GM12878 (cell line): ENCODE data around the gene ROR2. TPM values are rescaled to one million over a fixed set of nuclear protein-coding genes. Genes with fewer than 3 reads are reported as not detected.
"Not testable (repeated sequence)": the region's sequence is repeated elsewhere in the genome, so short reads cannot be mapped to it uniquely, and the experiment has no call there.

Source experiments
- ATAC-seq: fragments of 200-7000 bp; cut with Tn5 transposase; 3 replicates; pipeline ENCODE4 v1.9.1; 2020; ENCODE audit warnings: mild to moderate bottlenecking, moderate library complexity
- BruUV-seq: library from RNA; stranded (reverse); fragments of 400-500 nt; replicated peaks from 2 replicates; lab custom pipeline; 2021; lab: Mats Ljungman, UMichigan
- CTCF ChIA-PET: fragments of 300-600 bp; sonication (Branson Sonifier 250); formaldehyde crosslinking; extraction: SDS; loops from one replicate; lab custom pipeline; 2021; ENCODE audit warnings: inconsistent platforms; lab: Yijun Ruan, JAX
- POLR2A ChIA-PET: fragments of 350-600 bp; formaldehyde crosslinking; extraction: SDS; loops from one replicate; lab custom pipeline; 2021; ENCODE audit warnings: inconsistent platforms; lab: Charles Lee
- RAD21 ChIA-PET: fragments of 300-600 bp; sonication (Branson Sonifier 250); formaldehyde crosslinking; loops from one replicate; lab custom pipeline; 2023; ENCODE audit warnings: antibody characterized with exemption; ENCODE audit not compliant: unreplicated experiment; lab: Charles Lee
- SMC1A ChIA-PET: fragments of 300-600 bp; sonication (Branson Sonifier 250); formaldehyde crosslinking; loops from one replicate; lab custom pipeline; 2023; ENCODE audit not compliant: unreplicated experiment, uncharacterized antibody; lab: Charles Lee
- DNase-seq: peaks from one replicate; pipeline ENCODE4 v3.0.0-alpha.2; 2011; ENCODE audit warnings: low read depth, low spot score
- FAIRE-seq: peaks from 3 replicates; lab custom pipeline; 2011; peaks lifted over from hg19 to GRCh38; lab: Jason Lieb, UNC
- H2AFZ ChIP-seq: 2 replicates; pipeline ENCODE4 v1.6.0; 2011; ENCODE audit warnings: low read depth, low read length, control low read depth; ENCODE audit not compliant: control insufficient read depth
- H3K27ac ChIP-seq: 2 replicates; pipeline ENCODE4 v1.5.1; 2011; ENCODE audit warnings: control low read depth; ENCODE audit not compliant: control insufficient read depth, insufficient read depth
- H3K27me3 ChIP-seq, 2 experiments: replicated peaks in 1 of 2; 2 replicates each; pipeline versions ENCODE4 v1.6.0 to v1.6.1; 2011; ENCODE audit warnings: low read length in 1 of 2; ENCODE audit not compliant: control insufficient read depth in 2 of 2, insufficient read depth in 2 of 2
- H3K36me3 ChIP-seq, 2 experiments: 2 replicates each; pipeline ENCODE4 v1.5.1; 2011; ENCODE audit warnings: low read length in 1 of 2; ENCODE audit not compliant: control insufficient read depth in 2 of 2, insufficient read depth in 2 of 2
- H3K4me1 ChIP-seq: 2 replicates; pipeline ENCODE4 v1.6.1; 2011; ENCODE audit warnings: mild to moderate bottlenecking, low read length, moderate library complexity, mixed read lengths; ENCODE audit not compliant: control insufficient read depth, insufficient read depth
- H3K4me2 ChIP-seq: 2 replicates; pipeline ENCODE4 v1.6.0; 2011; ENCODE audit warnings: control low read depth; ENCODE audit not compliant: control insufficient read depth, insufficient read depth
- H3K4me3 ChIP-seq: fragments of 200-600 bp; sonication (generic); 2 replicates; pipeline ENCODE4 v1.5.1; 2016
- H3K79me2 ChIP-seq: 2 replicates; pipeline ENCODE4 v1.6.0; 2011; ENCODE audit warnings: low read length; ENCODE audit not compliant: control insufficient read depth, insufficient read depth
- H3K9ac ChIP-seq: 2 replicates; pipeline ENCODE4 v1.8.0; 2011; ENCODE audit warnings: low read length, control low read depth, mixed read lengths; ENCODE audit not compliant: control insufficient read depth, insufficient read depth
- H3K9me3 ChIP-seq: replicated peaks from 3 replicates; pipeline ENCODE4 v1.5.1; 2011; ENCODE audit warnings: mild to moderate bottlenecking, low read length; ENCODE audit not compliant: control insufficient read depth, insufficient read depth
- H4K20me1 ChIP-seq: 2 replicates; pipeline ENCODE4 v1.6.0; 2011; ENCODE audit not compliant: control insufficient read depth, insufficient read depth
- WGBS: methylation state at CpG from one replicate; pipeline ENCODE4 v1.1.6; 2016; ENCODE audit warnings: low lambda C conversion rate; ENCODE audit not compliant: insufficient replicate concordance, insufficient coverage; ENCODE audit errors: missing lambda C conversion rate; 5-methylcytosine and 5-hydroxymethylcytosine counted together
- in situ Hi-C: fragments of 300-500 bp; cut with MboI; formaldehyde crosslinking; loops from 9 replicates; pipeline ENCODE4 v1.14.3; 2018; ENCODE audit warnings: mixed read lengths
- intact Hi-C: fragments of 100-400 bp; cut with micrococcal nuclease; formaldehyde crosslinking; loops from one replicate; pipeline ENCODE4 v1.14.2; 2022; ENCODE audit not compliant: unreplicated experiment
- polyA plus RNA-seq, 11 experiments: library from polyadenylated mRNA; depleted of rRNA in 4 of 11; unstranded in 6 of 11; stranded (reverse) in 5 of 11; fragments of >200 nt; fragmentation: Nextera tagmentation in 4 of 11; fragmentation: Illumina TruSeq in 1 of 11; extraction: Ambion mirVana in 4 of 11; extraction: Trizol in 1 of 11; gene quantifications; 1 replicate in 1 of 11; 2 replicates in 10 of 11; pipeline versions ENCODE4 v1.2.1 to v1.2.3, GENCODE V29; 2011 to 2016; ENCODE audit warnings: inconsistent platforms in 2 of 11, missing spikeins in 2 of 11, low read depth in 1 of 11
- total RNA-seq, 4 experiments: library from RNA; depleted of rRNA in 3 of 4; stranded (reverse); fragments of >200 nt in 3 of 4; fragmentation: Illumina TruSeq in 1 of 4; extraction: Trizol in 1 of 4; gene quantifications; 2 replicates each; pipeline versions ENCODE4 v1.2.1 to v1.2.3, GENCODE V29; 2013 to 2021
- TF ChIP-seq, protein P1 (sequence below): fragments of 450-650 bp; IDR thresholded peaks from 2 replicates; pipeline ENCODE4 v1.6.1; 2016; ENCODE audit warnings: mild to moderate bottlenecking

The ROR2 gene
- total and polyA plus RNA-seq, 10 of the 15 experiments (the other 5 are each of a cell fraction or from before 2014, with no cell fraction given), result 0.03 to 0.05 TPM; not detected in 8

DNA sequence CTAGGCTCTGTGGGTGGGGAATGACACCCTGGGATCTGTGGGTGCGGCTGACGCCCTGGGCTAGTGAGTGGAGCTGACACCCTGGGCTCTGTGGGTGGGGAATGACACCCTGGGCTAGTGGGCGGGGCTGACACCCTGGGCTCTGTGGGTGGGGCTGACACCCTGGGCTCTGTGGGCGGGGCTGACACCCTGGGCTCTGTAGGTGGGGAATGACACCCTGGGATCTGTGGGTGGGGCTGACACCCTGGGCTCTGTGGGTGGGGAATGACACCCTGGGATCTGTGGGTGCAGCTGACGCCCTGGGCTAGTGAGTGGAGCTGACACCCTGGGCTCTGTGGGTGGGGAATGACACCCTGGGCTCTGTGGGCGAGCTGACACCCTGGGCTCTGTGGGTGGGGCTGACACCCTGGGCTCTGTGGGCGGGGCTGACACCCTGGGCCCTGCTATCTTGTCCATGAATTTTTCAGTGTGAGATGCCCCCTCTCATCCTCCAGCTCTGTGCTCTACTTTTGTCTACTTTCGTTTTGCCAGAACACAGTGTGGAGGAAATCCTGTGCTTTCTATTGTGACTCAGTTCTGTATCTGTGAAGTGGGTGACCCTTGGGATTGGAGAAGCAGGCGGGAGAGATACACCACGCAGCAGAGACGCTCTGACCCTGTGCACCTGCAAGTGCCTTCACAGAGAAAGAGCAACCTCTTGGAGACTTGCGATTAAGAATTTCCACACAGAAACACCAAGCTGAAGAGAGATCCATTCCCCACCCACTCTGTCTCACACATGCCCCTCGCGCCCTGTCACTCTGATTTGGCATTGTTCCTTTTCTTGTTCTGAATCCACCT lies 151.5 kb downstream of the ROR2 start:
- H3K9me3 ChIP-seq, POLR2A ChIA-PET, H3K79me2 ChIP-seq, SMC1A ChIA-PET, H3K9ac ChIP-seq, RAD21 ChIA-PET, H3K4me3 ChIP-seq, DNase-seq, H2AFZ ChIP-seq, H4K20me1 ChIP-seq, intact Hi-C loops, in situ Hi-C loops, H3K27me3 ChIP-seq, H3K27ac ChIP-seq, BruUV-seq, H3K36me3 ChIP-seq, H3K4me1 ChIP-seq, FAIRE-seq, CTCF ChIA-PET: not testable (repeated sequence)
- WGBS, result 13% methylated on average over 14 of the region's 14 CpGs
- H3K4me2 ChIP-seq, result peak overlapping the region; percentile 42
- TF ChIP-seq, protein P1, sequence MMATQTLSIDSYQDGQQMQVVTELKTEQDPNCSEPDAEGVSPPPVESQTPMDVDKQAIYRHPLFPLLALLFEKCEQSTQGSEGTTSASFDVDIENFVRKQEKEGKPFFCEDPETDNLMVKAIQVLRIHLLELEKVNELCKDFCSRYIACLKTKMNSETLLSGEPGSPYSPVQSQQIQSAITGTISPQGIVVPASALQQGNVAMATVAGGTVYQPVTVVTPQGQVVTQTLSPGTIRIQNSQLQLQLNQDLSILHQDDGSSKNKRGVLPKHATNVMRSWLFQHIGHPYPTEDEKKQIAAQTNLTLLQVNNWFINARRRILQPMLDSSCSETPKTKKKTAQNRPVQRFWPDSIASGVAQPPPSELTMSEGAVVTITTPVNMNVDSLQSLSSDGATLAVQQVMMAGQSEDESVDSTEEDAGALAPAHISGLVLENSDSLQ, result peak; percentile 59; the same call in 1 of the 2 replicates
- peak; percentile 15; the same call in 2 of the 3 replicates for ATAC-seq

DNA sequence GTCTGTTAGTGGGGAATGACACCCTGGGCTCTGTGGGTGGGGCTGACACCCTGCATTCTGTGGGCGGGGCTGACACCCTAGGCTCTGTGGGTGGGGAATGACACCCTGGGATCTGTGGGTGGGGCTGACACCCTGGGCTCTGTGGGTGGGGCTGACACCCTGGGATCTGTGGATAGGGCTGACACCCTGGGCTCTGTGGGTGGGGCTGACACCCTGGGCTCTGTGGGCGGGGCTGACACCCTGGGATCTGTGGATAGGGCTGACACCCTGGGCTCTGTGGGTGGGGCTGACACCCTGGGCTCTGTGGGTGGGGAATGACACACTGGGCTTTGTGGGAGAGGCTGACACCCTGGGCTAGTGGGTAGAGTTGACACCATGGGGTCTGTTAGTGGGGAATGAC lies 152.5 kb downstream of the ROR2 start:
- H2AFZ ChIP-seq, SMC1A ChIA-PET, H3K27me3 ChIP-seq, in situ Hi-C loops, H3K4me2 ChIP-seq, H3K9me3 ChIP-seq, H4K20me1 ChIP-seq, H3K36me3 ChIP-seq, DNase-seq, POLR2A ChIA-PET, H3K4me1 ChIP-seq, H3K9ac ChIP-seq, RAD21 ChIA-PET, ATAC-seq, FAIRE-seq, H3K4me3 ChIP-seq, BruUV-seq, H3K27ac ChIP-seq, H3K79me2 ChIP-seq, CTCF ChIA-PET, intact Hi-C loops: not testable (repeated sequence)
- WGBS, result 50% methylated on average over 1 of the region's 2 CpGs

DNA sequence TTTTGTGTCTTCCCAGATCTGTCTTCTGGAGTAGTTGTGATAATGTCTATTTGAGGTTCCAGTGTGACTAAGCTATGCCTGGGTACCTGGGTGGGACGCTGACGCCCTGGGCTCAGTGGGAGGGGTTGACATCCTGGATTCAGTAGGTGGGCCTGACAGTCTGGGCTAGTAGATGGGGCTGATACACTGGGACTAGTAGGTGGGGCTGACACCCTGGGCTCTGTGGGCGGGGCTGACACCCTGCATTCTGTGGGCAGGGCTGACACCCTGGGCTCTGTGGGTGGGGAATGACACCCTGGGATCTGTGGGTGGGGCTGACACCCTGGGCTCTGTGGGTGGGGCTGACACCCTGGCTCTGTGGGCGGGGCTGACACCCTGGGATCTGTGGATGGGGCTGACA lies 153.5 kb downstream of the ROR2 start:
- H3K27me3 ChIP-seq, H3K4me3 ChIP-seq, H3K79me2 ChIP-seq, DNase-seq, RAD21 ChIA-PET, H4K20me1 ChIP-seq, H3K4me2 ChIP-seq, CTCF ChIA-PET, SMC1A ChIA-PET, H3K36me3 ChIP-seq, in situ Hi-C loops, H3K9me3 ChIP-seq, H2AFZ ChIP-seq, FAIRE-seq, ATAC-seq, H3K4me1 ChIP-seq, H3K27ac ChIP-seq, intact Hi-C loops, H3K9ac ChIP-seq, BruUV-seq: not testable (repeated sequence)
- POLR2A ChIA-PET, result interaction anchor here (0.5 to 0.7 kb wide), 2 partner anchors 13 to 24 kb away, joined by 3 to 4 read pairs; no protein-coding TSS in a partner anchor
- 48% methylated on average over 4 of the region's 4 CpGs for WGBS
